Tibial nerve (tissue), 4 donors: ENCODE measurements around the gene TRIM65.

Experiments
- EP300 ChIP-seq, 2 donors: sonication (generic); formaldehyde crosslinking; IDR thresholded peaks; one replicate each; pipeline ENCODE4 v1.6.1; 2017; ENCODE audit warnings: antibody characterized with exemption in 2 of 2, mild to moderate bottlenecking in 1 of 2
- POLR2A ChIP-seq, 2 donors: fragments of 450-650 bp; IDR thresholded peaks; one replicate each; pipeline ENCODE4 v1.6.1; 2017; ENCODE audit warnings: antibody characterized with exemption in 2 of 2, mild to moderate bottlenecking in 2 of 2, moderate library complexity in 2 of 2
- TF ChIP-seq, protein P1 (sequence below), 5 experiments: fragments of 200-600 bp in 3 of 5; fragments of 450-650 bp in 2 of 5; sonication (generic) in 3 of 5; IDR thresholded peaks; one replicate each; pipeline ENCODE4 v1.5.1; 2016 to 2019; ENCODE audit warnings: antibody characterized with exemption in 5 of 5, mild to moderate bottlenecking in 3 of 5, moderate library complexity in 2 of 5

GRCh38 chr17:75910699-75911098 is 13.9 kb upstream of the TRIM65 start:
- TF ChIP-seq, protein P1, sequence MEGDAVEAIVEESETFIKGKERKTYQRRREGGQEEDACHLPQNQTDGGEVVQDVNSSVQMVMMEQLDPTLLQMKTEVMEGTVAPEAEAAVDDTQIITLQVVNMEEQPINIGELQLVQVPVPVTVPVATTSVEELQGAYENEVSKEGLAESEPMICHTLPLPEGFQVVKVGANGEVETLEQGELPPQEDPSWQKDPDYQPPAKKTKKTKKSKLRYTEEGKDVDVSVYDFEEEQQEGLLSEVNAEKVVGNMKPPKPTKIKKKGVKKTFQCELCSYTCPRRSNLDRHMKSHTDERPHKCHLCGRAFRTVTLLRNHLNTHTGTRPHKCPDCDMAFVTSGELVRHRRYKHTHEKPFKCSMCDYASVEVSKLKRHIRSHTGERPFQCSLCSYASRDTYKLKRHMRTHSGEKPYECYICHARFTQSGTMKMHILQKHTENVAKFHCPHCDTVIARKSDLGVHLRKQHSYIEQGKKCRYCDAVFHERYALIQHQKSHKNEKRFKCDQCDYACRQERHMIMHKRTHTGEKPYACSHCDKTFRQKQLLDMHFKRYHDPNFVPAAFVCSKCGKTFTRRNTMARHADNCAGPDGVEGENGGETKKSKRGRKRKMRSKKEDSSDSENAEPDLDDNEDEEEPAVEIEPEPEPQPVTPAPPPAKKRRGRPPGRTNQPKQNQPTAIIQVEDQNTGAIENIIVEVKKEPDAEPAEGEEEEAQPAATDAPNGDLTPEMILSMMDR (IDR thresholded peaks at IDR 0.05), result no peak
- TF ChIP-seq POLR2A (IDR thresholded peaks at IDR 0.05) (no peak), EP300 (IDR thresholded peaks at IDR 0.05) (no peak)
